Fibroblast of the aortic adventitia (primary cell): ENCODE data around the gene UBAP2. TPM values are rescaled to one million over a fixed set of nuclear protein-coding genes. Genes with fewer than 3 reads are reported as not detected.
A peak's percentile ranks its signal among the peaks of the same experiment; 100 is the strongest.
"Not testable (repeated sequence)": the region's sequence is repeated elsewhere in the genome, so short reads cannot be mapped to it uniquely, and the experiment has no call there.

Experiments used
- DNase-seq: peaks from one replicate; pipeline ENCODE4 v3.0.0-alpha.2; 2010; ENCODE audit warnings: low read depth
- H3K4me3 ChIP-seq: 2 replicates; pipeline ENCODE4 v1.5.1; 2011; ENCODE audit warnings: low read depth, mild to moderate bottlenecking, control low read depth, low read length, moderate library complexity
- CTCF ChIP-seq: IDR thresholded peaks from 2 replicates; pipeline ENCODE4 v1.5.1; 2011; ENCODE audit warnings: mild to moderate bottlenecking, low read length, control low read depth, inconsistent platforms; ENCODE audit not compliant: insufficient read depth
- total RNA-seq: library from RNA; depleted of rRNA; stranded (reverse); fragments of >200 nt; gene quantifications from 2 replicates; pipeline ENCODE4 v1.2.3, GENCODE V29; 2012; ENCODE audit warnings: low replicate concordance

The UBAP2 gene
- total RNA-seq, 1 donor, result 25.6 TPM

- no peak for TF ChIP-seq CTCF
- DNase-seq, result no peak
- H3K4me3 ChIP-seq, result no peak overlapping the region
Observed at GRCh38 chr9:34036625-34037024, 12.1 kb downstream of the UBAP2 start.

DNA sequence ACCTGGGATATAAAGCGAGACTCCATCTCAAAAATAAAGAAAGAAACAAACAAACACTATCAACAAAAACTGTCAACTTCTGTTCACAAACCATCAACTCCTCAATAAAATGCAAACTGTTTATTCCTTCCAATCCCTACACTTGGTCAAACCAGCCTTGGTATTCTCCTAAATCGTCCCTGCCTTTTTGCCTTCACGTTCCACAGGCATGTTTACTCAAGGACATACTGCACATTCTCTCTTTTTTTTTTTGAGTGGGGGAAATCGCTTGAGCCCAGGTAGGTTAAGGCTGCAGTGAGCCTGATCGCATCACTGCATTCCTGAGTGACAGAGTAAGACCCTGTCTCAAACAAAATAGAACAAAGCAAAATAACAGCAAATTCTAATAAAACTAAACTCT is 13.0 kb downstream of the UBAP2 start:
- DNase-seq, result no peak
- TF ChIP-seq CTCF, result no peak
- no peak overlapping the region for H3K4me3 ChIP-seq

- no peak for DNase-seq
- no peak for TF ChIP-seq CTCF
- no peak overlapping the region for H3K4me3 ChIP-seq
Observed at GRCh38 chr9:34034698-34035065, 14.0 kb downstream of the UBAP2 start.

- H3K4me3 ChIP-seq, result no peak overlapping the region
- DNase-seq, result no peak
- no peak for TF ChIP-seq CTCF
Observed at GRCh38 chr9:34032631-34033030, 16.1 kb downstream of the UBAP2 start.

GRCh38 chr9:34027845-34028574 is 20.7 kb downstream of the UBAP2 start:
- TF ChIP-seq CTCF, result no peak
- no peak overlapping the region for H3K4me3 ChIP-seq
- DNase-seq, result no peak

DNA sequence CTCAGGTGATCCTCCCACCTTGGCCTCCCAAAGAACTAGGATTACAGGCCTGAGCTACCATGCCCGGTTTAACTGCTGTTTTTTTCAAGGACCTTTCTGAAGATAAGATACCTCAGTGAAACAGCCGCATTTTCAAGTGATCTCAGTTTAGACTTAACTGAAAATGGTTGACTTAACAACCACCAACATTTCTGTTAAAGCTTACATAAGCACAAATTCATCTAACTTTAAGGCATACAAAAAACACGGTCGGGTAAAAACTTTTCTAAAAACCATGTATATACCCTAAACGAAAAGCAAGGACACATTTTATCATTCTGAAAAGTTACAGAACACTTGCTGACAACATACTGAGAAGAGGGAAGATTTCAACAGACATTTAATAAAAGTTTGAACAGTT is 22.9 kb downstream of the UBAP2 start:
- no peak for DNase-seq
- no peak for TF ChIP-seq CTCF
- H3K4me3 ChIP-seq, result no peak overlapping the region

- DNase-seq, result peak; percentile 66
- no peak for TF ChIP-seq CTCF
- no peak overlapping the region for H3K4me3 ChIP-seq
Observed at GRCh38 chr9:34025062-34025461, 23.6 kb downstream of the UBAP2 start.

GRCh38 chr9:34024476-34024875 is 24.2 kb downstream of the UBAP2 start:
- H3K4me3 ChIP-seq, DNase-seq: not testable (repeated sequence)
